Heart right ventricle (tissue), 16 donors: Measurements from ENCODE around the gene SOAT2. TPM values are rescaled to one million over a fixed set of nuclear protein-coding genes. Genes with fewer than 3 reads are reported as not detected.
A peak's percentile ranks its signal among the peaks of the same experiment; 100 is the strongest.

Source experiments
- ATAC-seq, 8 donors: fragments of 200-7000 bp; cut with Tn5 transposase; one replicate each; pipeline ENCODE4 v1.9.1; 2020; ENCODE audit warnings: mild to moderate bottlenecking in 8 of 8, moderate library complexity in 8 of 8, moderate number of reproducible peaks in 1 of 8
- DNase-seq, 2 donors: peaks; one replicate each; pipeline ENCODE4 v3.0.0-alpha.2; 2020
- H3K27ac ChIP-seq, 10 donors: fragments of 200-600 bp; sonication (generic) in 2 of 10; one replicate each; pipeline versions ENCODE4 v1.5.0 to v1.8.0; 2020 to 2022; ENCODE audit warnings: mild to moderate bottlenecking in 3 of 10
- H3K27me3 ChIP-seq, 7 donors: fragments of 200-600 bp; one replicate each; pipeline ENCODE4 v1.8.0; 2021 to 2022; ENCODE audit warnings: mild to moderate bottlenecking in 2 of 7
- H3K36me3 ChIP-seq, 9 donors: fragments of 200-600 bp; sonication (generic) in 1 of 9; one replicate each; pipeline versions ENCODE4 v1.5.0 to v1.8.0; 2020 to 2022; ENCODE audit warnings: mild to moderate bottlenecking in 2 of 9
- H3K4me1 ChIP-seq, 9 donors: fragments of 200-600 bp; sonication (generic) in 1 of 9; one replicate each; pipeline versions ENCODE4 v1.5.0 to v1.8.0; 2020 to 2022; ENCODE audit warnings: mild to moderate bottlenecking in 4 of 9
- H3K4me3 ChIP-seq, 10 donors: fragments of 200-600 bp; sonication (generic) in 2 of 10; one replicate each; pipeline versions ENCODE4 v1.5.0 to v1.8.0; 2020 to 2022; ENCODE audit warnings: mild to moderate bottlenecking in 7 of 10, moderate library complexity in 2 of 10
- H3K9me3 ChIP-seq, 11 donors: fragments of 200-600 bp in 10 of 11; sonication (generic) in 2 of 11; one replicate each; pipeline versions ENCODE4 v1.5.0 to v1.8.0; 2013 to 2022; ENCODE audit warnings: mild to moderate bottlenecking in 2 of 11, control low read depth in 1 of 11, moderate library complexity in 1 of 11
- WGBS, 2 donors: extraction: QIAGEN DNeasy Blood & Tissue Kit; methylation state at CpG; one replicate each; pipeline ENCODE4 v1.1.7; 2013; ENCODE audit warnings: inconsistent platforms in 1 of 2; 5-methylcytosine and 5-hydroxymethylcytosine counted together
- intact Hi-C, 10 donors: fragments of 100-400 bp; cut with DNase I; formaldehyde crosslinking; loops; one replicate each; pipeline versions ENCODE4 v1.11.1 to v1.14.2; 2022
- polyA plus RNA-seq, 2 donors: library from polyadenylated mRNA; stranded (reverse); fragments of 200-250 nt; gene quantifications; one replicate each; pipeline ENCODE4 v1.2.3, GENCODE V29; 2013
- total RNA-seq, 10 donors: library from RNA; stranded (reverse); fragmentation: NEBNext Ultra II Directional in 3 of 10; extraction: Animal tissue kit (Norgen Biotek cat#: 25700) in 3 of 10; gene quantifications; one replicate each; pipeline versions ENCODE4 v1.2.1 to v1.2.4, GENCODE V29; 2021 to 2023
- TF ChIP-seq, protein P1 (sequence below), 9 donors: fragments of 200-600 bp; sonication (generic) in 2 of 9; IDR thresholded peaks; one replicate each; pipeline versions ENCODE4 v1.5.0 to v1.8.0; 2021 to 2022; ENCODE audit warnings: antibody characterized with exemption in 9 of 9, mild to moderate bottlenecking in 5 of 9, moderate library complexity in 1 of 9
- donor health status: Arrhythmogenic right ventricular cardiomyopathy.
- donor health status: ischemic (EF 13 %, LVEDD 7.1; RV severe dilation, severe dysfunction).
- donor health status: healthy with polysubstance abuse.
- donor health status: DM: no; HTN: yes; CAD: no.
- donor health status: DM: no; HTN: no; CAD: no.
- donor health status: ischemic (EF 25% LVEDD 6.9; RV normal size, moderate dysfunction).
- donor health status: ischemic (EF 25% LVEDD 5.7; RV mildly dilated, moderate dysfunction).
- donor health status: healthy.
- donor health status: DM: yes; HTN: yes; CAD: no.
- donor health status: Ischemic cardiomyopathy.
- donor health status: ischemic (EF 35%, LVEDD 5.7; RV mildly dilated, moderate dysfunction).
- donor health status: nonischemic (EF 11% LVEDD 7.7; RV severe dilation, severe dysfunction).
- donor health status: DM: yes; HTN: yes; CAD: no.
- donor health status: PGD.
- donor health status: ischemic (EF 29% LVEDD 5.4; RV normal size, mild dysfunction).
- donor health status: nonischemic (EF 23%, LVEDD 6.1; RV moderate dilation, normal function).

SOAT2 gene
- total and polyA plus RNA-seq, 12 donors, result 0.03 TPM; not detected in 11

DNA sequence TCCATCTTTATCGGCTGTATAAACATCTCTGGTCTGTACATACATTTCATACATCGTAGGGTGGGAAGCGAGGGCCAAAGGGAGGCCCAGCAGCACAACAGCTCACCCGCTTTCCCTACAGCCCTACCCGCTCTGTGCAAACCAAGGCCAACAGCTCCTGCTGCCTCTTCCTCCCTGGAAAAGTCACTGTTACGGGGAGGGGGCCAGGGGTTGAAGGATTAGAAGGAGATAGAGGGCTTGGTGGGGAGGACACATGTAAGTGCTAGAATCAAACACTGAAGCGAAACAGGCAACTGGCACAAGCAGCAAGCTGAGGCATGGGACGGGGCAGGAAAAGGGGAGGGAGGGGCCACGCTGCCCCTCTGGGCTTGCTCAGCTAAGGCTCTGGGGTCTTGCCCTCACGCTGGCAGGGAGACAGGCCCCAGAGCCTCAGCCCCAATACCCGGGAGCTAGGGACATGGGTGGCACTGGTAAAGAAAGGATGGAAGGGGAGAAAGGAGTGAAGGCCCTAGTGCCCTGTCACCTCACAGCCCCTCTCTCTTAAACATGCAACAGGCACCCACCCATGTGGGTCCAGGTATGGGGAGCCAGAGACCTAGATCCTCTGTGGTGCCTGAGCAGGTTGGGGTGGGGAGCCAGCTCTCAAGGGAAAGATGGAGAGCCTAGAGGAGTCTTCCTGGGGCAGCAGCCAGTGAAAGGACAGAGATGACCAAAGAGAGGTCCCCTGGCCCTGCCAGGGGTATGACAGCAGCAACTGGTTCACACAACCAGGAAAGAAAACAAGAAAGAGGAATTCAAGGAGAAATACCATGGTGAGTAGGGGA, 38.5 kb upstream of the SOAT2 start:
- peak in 1 of 2 donors; percentile 14 for DNase-seq

DNA sequence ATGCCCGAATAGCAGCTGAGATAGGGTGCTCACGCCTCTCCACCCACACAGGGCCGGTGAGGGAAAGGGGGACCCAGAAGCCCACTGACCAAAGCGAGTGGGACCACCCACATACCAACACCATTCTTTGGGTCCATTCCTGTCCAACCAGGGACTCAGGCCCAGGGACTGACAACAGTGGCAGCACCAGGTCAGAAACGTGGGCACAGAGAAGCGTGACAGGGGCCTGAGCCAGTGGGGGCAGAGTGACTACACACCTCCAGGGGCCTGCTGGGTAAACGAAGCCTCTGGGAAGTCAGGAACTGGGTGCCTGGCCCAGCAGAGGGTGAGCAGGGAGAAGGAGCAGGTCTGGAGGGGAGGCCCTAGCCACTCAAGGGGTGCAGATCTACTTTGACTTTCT, 37.8 kb upstream of the SOAT2 start:
- DNase-seq, result peak in 1 of 2 donors; percentile 11
- H3K27me3 ChIP-seq, result no peaks in the 10 kb centered on the region
- H3K4me3 ChIP-seq, result no peak overlapping the region
- ATAC-seq, result peak in 5 of 8 donors; percentile 0 to 3 (median 1)
- peaks cover 0 to 98% (median 35%) of the 10 kb centered on the region in 9 donors for H3K36me3 ChIP-seq
- H3K4me1 ChIP-seq, result peaks cover 62 to 100% (median 89%) of the 10 kb centered on the region in 9 donors
- intact Hi-C loops, result loop anchor here (2.0 to 10.0 kb wide), 6 partner anchors 33 to 132 kb away; partner anchors contain the start of gene SOAT2 (in 2 of the 10)
- WGBS, 2 donors, result 64 to 71% methylated on average over 7 of the region's 7 CpGs
- H3K9me3 ChIP-seq, result no peaks in the 10 kb centered on the region
- TF ChIP-seq, protein P1, sequence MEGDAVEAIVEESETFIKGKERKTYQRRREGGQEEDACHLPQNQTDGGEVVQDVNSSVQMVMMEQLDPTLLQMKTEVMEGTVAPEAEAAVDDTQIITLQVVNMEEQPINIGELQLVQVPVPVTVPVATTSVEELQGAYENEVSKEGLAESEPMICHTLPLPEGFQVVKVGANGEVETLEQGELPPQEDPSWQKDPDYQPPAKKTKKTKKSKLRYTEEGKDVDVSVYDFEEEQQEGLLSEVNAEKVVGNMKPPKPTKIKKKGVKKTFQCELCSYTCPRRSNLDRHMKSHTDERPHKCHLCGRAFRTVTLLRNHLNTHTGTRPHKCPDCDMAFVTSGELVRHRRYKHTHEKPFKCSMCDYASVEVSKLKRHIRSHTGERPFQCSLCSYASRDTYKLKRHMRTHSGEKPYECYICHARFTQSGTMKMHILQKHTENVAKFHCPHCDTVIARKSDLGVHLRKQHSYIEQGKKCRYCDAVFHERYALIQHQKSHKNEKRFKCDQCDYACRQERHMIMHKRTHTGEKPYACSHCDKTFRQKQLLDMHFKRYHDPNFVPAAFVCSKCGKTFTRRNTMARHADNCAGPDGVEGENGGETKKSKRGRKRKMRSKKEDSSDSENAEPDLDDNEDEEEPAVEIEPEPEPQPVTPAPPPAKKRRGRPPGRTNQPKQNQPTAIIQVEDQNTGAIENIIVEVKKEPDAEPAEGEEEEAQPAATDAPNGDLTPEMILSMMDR (IDR thresholded peaks at IDR 0.05), result no peak
- peak overlapping the region in 9 of 10 donors; percentile 17 to 88 (median 78) for H3K27ac ChIP-seq

More for the DNA sequence above, 38.5 kb upstream of the SOAT2 start:
- 62 to 76% methylated on average over 11 of the region's 11 CpGs for WGBS, 2 donors
- H3K4me1 ChIP-seq, result peaks cover 58 to 100% (median 87%) of the 10 kb centered on the region in 9 donors
- TF ChIP-seq, protein P1 (IDR thresholded peaks at IDR 0.05), result no peak
- intact Hi-C loops, result loop anchor here (1.0 to 10.0 kb wide), 8 partner anchors 7 to 132 kb away; partner anchors contain the start of genes SOAT2 (in 2 of the 10) and IGFBP6 (in 1 of the 10)
- ATAC-seq, result peak in 4 of 8 donors; percentile 0 to 1 (median 0)
- no peaks in the 10 kb centered on the region for H3K9me3 ChIP-seq
- H3K27me3 ChIP-seq, result no peaks in the 10 kb centered on the region
- H3K36me3 ChIP-seq, result peaks cover 0 to 98% (median 42%) of the 10 kb centered on the region in 9 donors
- H3K27ac ChIP-seq, result peak overlapping the region; percentile 5 to 88 (median 74)
- H3K4me3 ChIP-seq, result no peak overlapping the region

DNA sequence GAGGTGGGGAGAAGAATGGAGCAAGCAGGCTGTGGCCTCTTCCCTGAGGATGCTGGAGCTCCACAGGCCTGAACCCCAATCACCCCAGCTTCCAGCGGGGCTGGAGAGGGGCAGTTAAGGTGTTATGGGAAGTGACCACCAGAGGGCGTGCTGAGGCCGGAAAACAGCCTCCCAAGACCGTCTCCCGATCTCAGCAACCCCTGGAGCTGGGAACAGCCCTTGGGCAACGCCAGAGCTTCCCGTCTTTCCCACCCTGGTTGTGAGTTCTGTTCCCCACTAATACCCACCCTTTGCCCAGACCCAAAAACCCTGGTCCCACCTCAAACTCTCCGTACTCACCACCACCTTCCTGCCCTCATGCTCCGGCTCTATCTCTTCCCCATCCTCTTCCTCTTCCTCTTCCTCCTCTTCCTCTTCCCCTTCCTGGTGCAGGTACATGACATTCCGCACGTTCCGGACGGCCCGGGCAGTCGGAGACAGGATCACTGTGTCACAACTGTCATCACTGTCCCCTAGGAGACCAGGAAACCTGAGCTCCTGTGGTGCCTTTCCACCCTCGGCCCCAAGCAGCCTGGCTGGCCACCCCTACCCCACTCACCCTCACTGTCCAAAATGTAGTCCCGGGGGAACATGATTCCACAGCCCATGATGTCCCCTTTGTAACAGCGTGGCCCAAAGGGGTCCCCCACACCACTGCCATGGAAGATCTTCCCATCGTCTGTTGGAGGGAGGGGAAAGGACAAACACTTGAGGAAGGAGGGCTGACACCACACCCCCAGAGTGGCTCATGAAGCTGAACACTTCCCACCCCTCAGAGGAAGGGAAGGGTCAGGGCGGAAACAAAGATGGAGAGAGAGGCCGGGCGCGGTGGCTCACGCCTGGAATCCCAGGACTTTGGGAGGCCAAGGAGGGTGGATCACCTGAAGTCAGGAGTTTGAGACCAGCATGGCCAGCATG, 37.0 kb upstream of the SOAT2 start:
- H3K27ac ChIP-seq, result peak overlapping the region in 9 of 10 donors; percentile 17 to 88 (median 78)
- intact Hi-C loops, result loop anchor here (1.0 to 10.0 kb wide), 7 partner anchors 33 to 131 kb away; partner anchors contain the start of gene SOAT2 (in 2 of the 10)
- no peaks in the 10 kb centered on the region for H3K27me3 ChIP-seq
- DNase-seq (peak; percentile 82 to 86), ATAC-seq (peak; percentile 56 to 77 (median 66))
- peaks cover 0 to 96% (median 34%) of the 10 kb centered on the region in 9 donors for H3K36me3 ChIP-seq
- no peaks in the 10 kb centered on the region for H3K9me3 ChIP-seq
- TF ChIP-seq, protein P1 (IDR thresholded peaks at IDR 0.05), result peak; percentile 87 to 96 (median 90)
- H3K4me3 ChIP-seq, result no peak overlapping the region
- WGBS, 2 donors, result 30 to 31% methylated on average over 24 of the region's 24 CpGs
- peaks cover 62 to 100% (median 87%) of the 10 kb centered on the region in 9 donors for H3K4me1 ChIP-seq
